ENCODE data around the gene ST7. TPM values are rescaled to one million over a fixed set of nuclear protein-coding genes. Genes with fewer than 3 reads are reported as not detected.

ST7 gene
- total RNA-seq, 1 donor from 2014 or later, result 17.0 TPM

DNA sequence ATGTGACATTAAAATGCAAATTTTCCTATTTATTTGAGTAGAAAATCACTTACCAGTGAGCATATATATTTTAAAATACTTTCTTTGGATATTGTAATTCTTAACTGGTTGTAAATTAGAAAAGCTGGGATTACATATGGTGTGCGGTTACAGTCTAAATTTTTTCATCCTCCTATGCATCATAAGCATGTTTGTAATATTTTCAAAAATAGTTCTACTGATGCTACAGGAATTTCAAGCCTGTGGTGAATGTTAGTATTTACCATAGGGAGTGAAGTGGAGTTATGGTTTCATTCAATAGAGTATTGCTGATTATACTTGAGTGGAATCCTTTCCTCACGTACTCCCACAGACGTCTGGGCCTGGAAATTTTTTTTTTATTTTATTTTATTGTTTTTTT, 34.6 kb upstream of the ST7 start:
- H3K36me3 ChIP-seq (ENCODE audit: control insufficient read depth, insufficient read depth, low read length), result peaks cover 1% of the 10 kb centered on the region
- no peak for DNase-seq (ENCODE audit: low read depth)
- TF ChIP-seq CTCF (IDR thresholded peaks at IDR 0.05; ENCODE audit: insufficient read depth, low read length, poor library complexity, severe bottlenecking), result no peak
- no peak overlapping the region for H3K4me3 ChIP-seq (ENCODE audit: low read depth, low read length)
- H3K27me3 ChIP-seq (ENCODE audit: control insufficient read depth, insufficient read depth, low read length), result no peaks in the 10 kb centered on the region

- no peak for DNase-seq (ENCODE audit: low read depth)
- TF ChIP-seq CTCF (IDR thresholded peaks at IDR 0.05; ENCODE audit: insufficient read depth, low read length, poor library complexity, severe bottlenecking), result no peak
These were observed 32.9 kb upstream of the ST7 start for GRCh38 chr7:116920359-116920758.

DNA sequence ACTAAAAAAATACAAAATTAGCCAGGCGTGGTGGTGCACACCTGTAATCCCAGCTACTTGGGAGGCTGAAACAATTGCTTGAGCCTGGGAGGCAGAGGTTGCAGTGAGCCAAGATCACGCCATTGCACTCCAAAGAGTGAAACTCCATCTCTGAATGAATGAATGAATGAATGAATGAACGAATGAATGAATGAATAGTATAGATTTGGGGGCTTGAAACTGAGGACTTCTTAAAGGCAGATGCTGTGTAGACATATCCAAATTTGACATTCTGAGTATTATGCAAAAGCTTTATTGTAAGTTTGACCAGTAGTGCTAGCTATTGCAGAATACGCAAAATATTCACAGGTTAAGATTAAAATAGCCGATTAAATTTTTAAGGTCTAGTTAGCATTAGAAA, 30.8 kb upstream of the ST7 start:
- no peak for DNase-seq (ENCODE audit: low read depth)

More at GRCh38 chr7:116920359-116920758, 32.9 kb upstream of the ST7 start:
- Histone ChIP-seq H3K36me3 (ENCODE audit: control insufficient read depth, insufficient read depth, low read length) (no peaks in the 10 kb centered on the region), H3K4me3 (ENCODE audit: low read depth, low read length) (no peak overlapping the region), H3K27me3 (ENCODE audit: control insufficient read depth, insufficient read depth, low read length) (no peaks in the 10 kb centered on the region)

DNA sequence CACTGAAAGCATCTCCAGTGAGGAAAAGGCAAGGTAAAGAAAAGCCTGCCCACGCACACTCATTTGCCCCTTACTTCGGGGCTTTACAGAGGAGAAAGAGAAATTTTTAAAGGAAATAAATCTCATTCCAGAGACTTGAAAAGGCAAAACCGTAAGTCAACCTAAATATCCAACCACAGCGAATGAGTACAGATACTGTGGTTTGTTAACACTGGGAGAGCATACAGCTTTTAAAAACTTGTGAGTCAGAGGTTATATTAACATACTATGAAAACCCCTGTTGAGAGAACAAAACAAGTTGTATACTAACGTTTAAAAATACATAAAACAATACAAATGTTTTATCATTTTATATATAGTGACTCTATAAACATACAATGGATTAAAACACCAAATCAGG, 28.6 kb upstream of the ST7 start:
- no peaks in the 10 kb centered on the region for H3K27me3 ChIP-seq (ENCODE audit: control insufficient read depth, insufficient read depth, low read length)
- no peaks in the 10 kb centered on the region for H3K36me3 ChIP-seq (ENCODE audit: control insufficient read depth, insufficient read depth, low read length)
- H3K4me3 ChIP-seq (ENCODE audit: low read depth, low read length), result no peak overlapping the region
- DNase-seq (ENCODE audit: low read depth), result no peak
- no peak for TF ChIP-seq CTCF (IDR thresholded peaks at IDR 0.05; ENCODE audit: insufficient read depth, low read length, poor library complexity, severe bottlenecking)

More for the DNA sequence above, 30.8 kb upstream of the ST7 start:
- Histone ChIP-seq H3K27me3 (ENCODE audit: control insufficient read depth, insufficient read depth, low read length) (no peaks in the 10 kb centered on the region), H3K36me3 (ENCODE audit: control insufficient read depth, insufficient read depth, low read length) (no peaks in the 10 kb centered on the region), H3K4me3 (ENCODE audit: low read depth, low read length) (no peak overlapping the region)
- TF ChIP-seq CTCF (IDR thresholded peaks at IDR 0.05; ENCODE audit: insufficient read depth, low read length, poor library complexity, severe bottlenecking), result no peak

GRCh38 chr7:116929021-116929420, 24.3 kb upstream of the ST7 start:
- Histone ChIP-seq H3K27me3 (ENCODE audit: control insufficient read depth, insufficient read depth, low read length) (no peaks in the 10 kb centered on the region), H3K4me3 (ENCODE audit: low read depth, low read length) (no peak overlapping the region), H3K36me3 (ENCODE audit: control insufficient read depth, insufficient read depth, low read length) (no peaks in the 10 kb centered on the region)
- TF ChIP-seq CTCF (IDR thresholded peaks at IDR 0.05; ENCODE audit: insufficient read depth, low read length, poor library complexity, severe bottlenecking), result no peak
- DNase-seq (ENCODE audit: low read depth), result no peak

Data from kidney epithelial cell (primary cell).